GM12892 (cell line): ENCODE results near the gene FGR.

Experiments used
- POLR2A ChIP-seq: IDR thresholded peaks from 2 replicates; pipeline ENCODE4 v1.6.1; 2011; ENCODE audit warnings: low read depth, low read length, control low read depth
- POLR2AphosphoS5 ChIP-seq: IDR thresholded peaks from 2 replicates; pipeline ENCODE4 v1.6.1; 2011; ENCODE audit warnings: low read depth, low read length, control low read depth

DNA sequence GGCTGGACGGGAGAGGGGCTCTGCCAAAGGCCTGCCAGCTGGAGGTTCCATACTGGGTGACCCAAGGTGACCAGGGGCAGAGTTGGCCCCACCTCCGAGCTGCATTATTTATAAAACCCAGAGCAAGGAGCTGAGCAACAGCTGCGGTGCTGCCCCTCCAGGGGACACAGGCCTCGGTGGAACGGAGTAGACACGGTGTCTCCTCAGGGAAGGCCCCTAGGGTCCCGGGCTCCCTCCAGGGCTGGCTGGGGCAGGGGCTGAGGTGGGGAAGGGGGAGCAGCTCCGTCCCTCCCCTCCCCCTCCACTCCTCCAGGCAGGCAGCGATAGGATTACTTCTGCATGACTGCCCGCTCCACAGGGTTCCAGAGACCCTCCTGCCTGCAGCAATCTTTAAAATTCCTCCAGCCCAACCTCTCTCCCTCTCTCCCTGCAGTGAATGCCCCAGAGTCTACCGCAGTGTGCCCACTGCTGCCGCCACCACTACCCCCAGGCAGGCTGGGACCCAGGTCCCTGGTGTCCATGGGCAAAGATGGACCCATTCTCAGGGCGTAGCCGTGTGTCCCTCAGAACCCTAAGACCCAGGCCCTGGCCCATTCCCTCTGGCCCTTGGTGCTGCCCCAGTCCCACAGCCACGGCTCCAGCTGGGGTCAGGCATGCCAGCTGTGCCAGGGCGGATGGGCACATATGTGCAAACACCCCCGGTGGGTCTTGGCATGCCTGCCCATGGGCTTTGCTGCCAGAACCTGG is 41.9 kb downstream of the FGR start:
- TF ChIP-seq POLR2A, result no peak
- TF ChIP-seq POLR2AphosphoS5, result no peak
